ENCODE measurements around the gene EHMT2.
"Not testable (repeated sequence)": the region's sequence is repeated elsewhere in the genome, so short reads cannot be mapped to it uniquely, and the experiment has no call there.

Gene EHMT2

GRCh38 chr6:31897612-31898382 is at the start of gene EHMT2:
Gene EHMT2 (minus strand): TSS chr6:31897698. CDS start chr6:31897677, 21 bp downstream.
- DNase-seq (ENCODE audit: low read depth in 2 of 2) = peak; percentile 78 to 81

DNA sequence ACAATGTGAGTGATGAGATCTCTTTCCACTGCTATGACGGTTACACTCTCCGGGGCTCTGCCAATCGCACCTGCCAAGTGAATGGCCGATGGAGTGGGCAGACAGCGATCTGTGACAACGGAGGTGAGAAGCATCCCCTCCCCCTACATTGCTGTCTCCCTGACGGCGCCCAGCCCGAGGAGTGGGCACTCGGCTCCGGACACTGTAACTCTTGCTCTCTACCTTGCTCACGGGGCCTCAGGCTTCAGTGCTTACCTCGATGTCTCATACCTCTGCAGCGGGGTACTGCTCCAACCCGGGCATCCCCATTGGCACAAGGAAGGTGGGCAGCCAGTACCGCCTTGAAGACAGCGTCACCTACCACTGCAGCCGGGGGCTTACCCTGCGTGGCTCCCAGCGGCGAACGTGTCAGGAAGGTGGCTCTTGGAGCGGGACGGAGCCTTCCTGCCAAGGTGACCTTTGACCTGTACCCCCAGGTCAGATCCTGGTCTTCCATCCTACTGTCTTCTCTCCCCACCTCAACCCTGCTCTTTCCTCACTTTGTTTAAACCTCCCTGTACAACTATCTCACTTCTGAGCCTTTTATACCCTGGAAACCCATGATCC is 49.7 kb upstream of the EHMT2 start:
- no peak for DNase-seq (ENCODE audit: low read depth in 2 of 2)

DNA sequence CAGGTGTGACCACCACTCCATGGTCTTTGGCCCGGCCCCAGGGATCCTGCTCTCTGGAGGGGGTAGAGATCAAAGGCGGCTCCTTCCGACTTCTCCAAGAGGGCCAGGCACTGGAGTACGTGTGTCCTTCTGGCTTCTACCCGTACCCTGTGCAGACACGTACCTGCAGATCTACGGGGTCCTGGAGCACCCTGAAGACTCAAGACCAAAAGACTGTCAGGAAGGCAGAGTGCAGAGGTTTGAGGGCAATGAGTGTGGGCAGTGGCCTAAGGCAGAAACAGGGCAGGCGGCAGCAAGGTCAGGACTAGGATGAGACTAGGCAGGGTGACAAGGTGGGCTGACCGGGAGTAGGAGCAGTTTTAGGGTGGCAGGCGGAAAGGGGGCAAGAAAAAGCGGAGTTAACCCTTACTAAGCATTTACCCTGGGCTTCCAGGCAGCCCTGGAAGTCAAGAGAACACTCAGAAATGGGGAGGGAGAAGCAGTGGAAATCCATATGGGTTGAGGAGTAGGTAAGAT is 48.9 kb upstream of the EHMT2 start:
- no peak for DNase-seq (ENCODE audit: low read depth in 2 of 2)

DNA sequence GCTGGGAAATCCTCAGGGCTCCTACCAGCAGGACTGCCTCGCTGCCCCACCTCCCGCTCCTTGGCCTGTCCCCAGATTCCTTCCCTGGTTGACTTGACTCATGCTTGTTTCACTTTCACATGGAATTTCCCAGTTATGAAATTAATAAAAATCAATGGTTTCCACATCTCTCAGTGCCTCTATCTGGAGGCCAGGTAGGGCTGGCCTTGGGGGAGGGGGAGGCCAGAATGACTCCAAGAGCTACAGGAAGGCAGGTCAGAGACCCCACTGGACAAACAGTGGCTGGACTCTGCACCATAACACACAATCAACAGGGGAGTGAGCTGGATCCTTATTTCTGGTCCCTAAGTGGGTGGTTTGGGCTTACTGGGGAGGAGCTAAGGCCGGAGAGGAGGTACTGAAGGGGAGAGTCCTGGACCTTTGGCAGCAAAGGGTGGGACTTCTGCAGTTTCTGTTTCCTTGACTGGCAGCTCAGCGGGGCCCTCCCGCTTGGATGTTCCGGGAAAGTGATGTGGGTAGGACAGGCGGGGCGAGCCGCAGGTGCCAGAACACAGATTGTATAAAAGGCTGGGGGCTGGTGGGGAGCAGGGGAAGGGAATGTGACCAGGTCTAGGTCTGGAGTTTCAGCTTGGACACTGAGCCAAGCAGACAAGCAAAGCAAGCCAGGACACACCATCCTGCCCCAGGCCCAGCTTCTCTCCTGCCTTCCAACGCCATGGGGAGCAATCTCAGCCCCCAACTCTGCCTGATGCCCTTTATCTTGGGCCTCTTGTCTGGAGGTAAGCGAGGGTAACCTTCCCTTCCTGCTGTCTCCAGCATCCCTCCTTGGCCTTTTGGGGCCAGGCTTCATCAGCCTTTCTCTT is 48.2 kb upstream of the EHMT2 start, which contains the start of gene CFB:
TSS of gene CFB (plus strand) at position 589 of the 863 bp plus-strand sequence. CDS start at position 716, 127 bp downstream.
- DNase-seq (ENCODE audit: low read depth in 2 of 2) = no peak

DNA sequence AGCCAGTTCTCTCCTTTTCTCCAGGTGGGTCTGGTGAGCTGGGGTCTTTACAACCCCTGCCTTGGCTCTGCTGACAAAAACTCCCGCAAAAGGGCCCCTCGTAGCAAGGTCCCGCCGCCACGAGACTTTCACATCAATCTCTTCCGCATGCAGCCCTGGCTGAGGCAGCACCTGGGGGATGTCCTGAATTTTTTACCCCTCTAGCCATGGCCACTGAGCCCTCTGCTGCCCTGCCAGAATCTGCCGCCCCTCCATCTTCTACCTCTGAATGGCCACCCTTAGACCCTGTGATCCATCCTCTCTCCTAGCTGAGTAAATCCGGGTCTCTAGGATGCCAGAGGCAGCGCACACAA is 47.6 kb upstream of the EHMT2 start:
- DNase-seq (ENCODE audit: low read depth in 2 of 2) = no peak

DNA sequence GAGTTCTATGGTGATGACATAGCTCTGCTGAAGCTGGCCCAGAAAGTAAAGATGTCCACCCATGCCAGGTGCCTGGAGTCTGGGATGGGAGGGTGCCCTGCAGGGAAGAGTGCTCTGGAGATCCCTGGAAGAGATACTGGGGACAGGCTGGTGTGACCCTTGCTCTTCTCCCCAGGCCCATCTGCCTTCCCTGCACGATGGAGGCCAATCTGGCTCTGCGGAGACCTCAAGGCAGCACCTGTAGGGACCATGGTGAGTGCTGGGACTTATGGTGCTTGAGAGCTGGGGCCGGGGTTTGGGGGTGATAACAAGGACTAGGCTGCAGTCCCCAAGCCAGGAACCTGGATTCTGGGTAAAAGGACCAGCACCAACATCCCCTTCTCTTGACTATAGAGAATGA is 46.2 kb upstream of the EHMT2 start:
- no peak for DNase-seq (ENCODE audit: low read depth in 2 of 2)

DNA sequence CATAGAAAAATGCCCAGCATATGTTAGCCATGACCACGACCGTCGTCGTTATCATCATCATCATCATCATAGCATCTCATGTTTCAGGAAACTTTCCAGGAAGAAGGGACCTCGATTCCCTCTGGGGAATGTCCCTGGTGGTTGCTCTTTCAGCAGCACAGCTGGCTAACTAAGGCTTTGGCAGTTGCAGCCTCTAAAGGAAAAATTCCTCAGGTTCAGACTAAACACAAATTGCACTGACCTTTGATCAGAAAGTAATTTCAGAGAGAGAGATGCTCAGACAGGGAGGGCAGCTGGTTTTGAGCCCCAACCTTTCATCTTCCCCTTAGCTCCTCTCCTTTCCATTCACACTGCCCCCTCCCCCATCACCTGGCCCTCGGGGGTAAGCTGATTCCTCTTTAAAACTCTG is 42.8 kb upstream of the EHMT2 start:
- DNase-seq (ENCODE audit: low read depth in 2 of 2) = no peak

- DNase-seq (ENCODE audit: low read depth in 2 of 2) = no peak
These were observed 38.3 kb upstream of the EHMT2 start for GRCh38 chr6:31935823-31936222.

DNA sequence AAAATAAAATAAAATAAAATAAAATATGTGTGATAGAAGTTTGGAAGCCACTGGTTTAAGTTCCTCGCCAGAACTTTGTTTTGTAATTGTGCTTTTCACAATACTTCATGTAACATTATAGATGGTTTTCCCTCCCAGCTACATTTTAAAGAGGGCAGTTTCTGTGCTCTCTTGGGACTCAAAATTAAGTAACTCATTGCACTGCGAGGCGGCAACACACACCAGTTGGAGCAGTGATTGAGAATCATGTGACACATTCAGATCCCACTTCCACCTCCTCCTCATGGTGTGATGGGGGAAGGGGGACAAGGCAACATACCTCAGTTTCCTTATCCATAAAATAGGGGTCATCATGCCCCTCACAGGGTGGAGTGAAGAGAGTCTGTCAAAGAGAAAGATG is 37.5 kb upstream of the EHMT2 start:
- no peak for DNase-seq (ENCODE audit: low read depth in 2 of 2)

GRCh38 chr6:31933537-31933936 is 36.0 kb upstream of the EHMT2 start:
- DNase-seq (ENCODE audit: low read depth in 2 of 2) = no peak

DNA sequence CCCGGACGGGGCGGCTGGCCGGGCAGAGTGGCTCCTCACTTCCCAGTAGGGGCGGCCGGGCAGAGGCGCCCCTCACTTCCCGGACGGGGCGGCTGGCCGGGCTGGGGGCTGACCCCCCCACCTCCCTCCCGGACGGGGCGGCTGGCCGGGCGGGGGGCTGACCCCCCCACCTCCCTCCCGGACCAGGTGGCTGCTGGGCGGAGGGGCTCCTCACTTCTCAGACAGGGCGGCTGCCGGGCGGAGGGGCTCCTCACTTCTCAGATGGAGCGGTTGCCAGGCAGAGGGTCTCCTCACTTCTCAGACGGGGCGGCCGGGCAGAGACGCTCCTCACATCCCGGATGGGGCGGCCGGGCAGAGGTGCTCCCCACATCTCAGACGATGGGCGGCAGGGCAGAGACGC is 34.6 kb upstream of the EHMT2 start:
- not testable (repeated sequence) for DNase-seq (ENCODE audit: low read depth in 2 of 2)

DNA sequence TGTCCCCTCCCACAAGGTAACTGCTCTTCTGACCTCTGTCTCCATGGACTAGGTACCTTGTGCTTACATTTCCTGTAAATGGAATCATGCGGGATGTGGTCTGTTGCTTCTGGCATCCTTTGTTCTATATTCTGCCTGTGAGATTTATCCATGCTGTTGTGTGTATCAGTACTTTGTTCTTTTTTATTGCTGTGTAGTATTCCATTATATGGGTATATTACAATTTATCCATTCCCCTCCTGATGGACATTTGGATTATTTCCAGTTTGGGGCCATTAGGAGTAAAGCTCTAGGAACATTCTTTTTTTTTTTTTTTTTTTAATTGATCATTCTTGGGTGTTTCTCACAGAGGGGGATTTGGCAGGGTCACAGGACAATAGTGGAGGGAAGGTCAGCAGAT is 33.5 kb upstream of the EHMT2 start:
- no peak for DNase-seq (ENCODE audit: low read depth in 2 of 2)

DNA sequence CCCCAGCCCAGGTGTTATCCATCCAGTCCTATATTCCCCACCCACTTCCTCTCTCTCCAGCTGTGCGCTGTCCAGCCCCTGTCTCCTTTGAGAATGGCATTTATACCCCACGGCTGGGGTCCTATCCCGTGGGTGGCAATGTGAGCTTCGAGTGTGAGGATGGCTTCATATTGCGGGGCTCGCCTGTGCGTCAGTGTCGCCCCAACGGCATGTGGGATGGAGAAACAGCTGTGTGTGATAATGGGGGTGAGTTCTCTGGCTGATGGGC is 31.1 kb upstream of the EHMT2 start:
- DNase-seq (ENCODE audit: low read depth in 2 of 2) = no peak

DNA sequence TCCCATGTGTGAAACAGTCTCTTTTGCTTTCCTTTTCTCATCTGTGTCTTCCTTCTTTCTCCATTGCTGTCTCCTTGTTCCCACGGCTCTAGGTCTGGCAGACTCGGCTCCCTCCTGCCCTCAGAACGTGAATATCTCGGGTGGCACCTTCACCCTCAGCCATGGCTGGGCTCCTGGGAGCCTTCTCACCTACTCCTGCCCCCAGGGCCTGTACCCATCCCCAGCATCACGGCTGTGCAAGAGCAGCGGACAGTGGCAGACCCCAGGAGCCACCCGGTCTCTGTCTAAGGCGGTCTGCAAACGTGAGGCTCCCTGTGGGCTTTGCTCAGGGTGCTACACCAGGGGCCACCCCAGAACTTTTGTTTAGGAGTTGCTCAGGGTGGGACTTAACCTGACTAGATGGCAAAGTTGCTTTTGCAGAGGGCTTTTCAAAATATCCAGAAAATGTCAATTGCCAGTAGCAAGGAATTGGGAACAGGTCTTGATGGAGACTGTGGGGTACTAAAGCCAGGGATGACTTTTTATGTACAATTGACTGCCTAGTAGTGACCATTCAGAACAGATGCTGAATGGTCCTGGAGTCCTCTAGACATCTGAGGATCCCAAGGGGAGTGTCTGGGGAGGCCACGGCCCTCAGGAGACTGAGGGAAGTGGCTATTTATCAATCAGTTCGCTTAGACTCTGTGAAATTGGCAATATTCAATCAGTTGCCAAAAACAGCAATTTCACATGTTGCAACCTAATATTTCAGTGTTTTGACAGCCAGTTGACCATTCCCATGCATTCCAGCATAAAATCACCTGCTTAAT is 30.6 kb upstream of the EHMT2 start:
- no peak for DNase-seq (ENCODE audit: low read depth in 2 of 2)

GRCh38 chr6:31927242-31927862 is 29.9 kb upstream of the EHMT2 start, which contains the start of gene C2:
Gene C2 (plus strand): TSS chr6:31927717. CDS start chr6:31927753, 36 bp downstream.
- no peak for DNase-seq (ENCODE audit: low read depth in 2 of 2)

- DNase-seq (ENCODE audit: low read depth in 2 of 2) = no peak
These were observed 25.4 kb upstream of the EHMT2 start for GRCh38 chr6:31922942-31923341.

DNA sequence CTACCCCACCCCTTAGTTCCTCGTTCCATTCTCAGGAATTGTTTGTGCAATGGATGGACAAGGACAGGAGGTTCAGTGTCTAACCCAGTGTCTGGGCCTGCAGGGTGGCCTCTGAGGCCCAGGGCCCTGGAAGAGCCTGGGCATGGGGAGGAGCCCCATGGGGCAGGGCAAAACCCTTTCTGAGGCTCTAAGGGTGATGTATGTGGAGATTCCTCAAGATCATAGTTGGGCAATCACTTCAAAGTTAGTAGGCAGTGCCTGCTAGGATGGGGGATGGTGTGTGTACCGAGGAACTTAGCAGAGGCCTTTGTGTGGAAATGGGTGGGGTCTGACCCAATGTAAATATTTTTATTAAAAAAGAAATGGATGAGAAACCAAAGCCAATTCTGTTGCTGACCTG is 23.3 kb upstream of the EHMT2 start:
- no peak for DNase-seq (ENCODE audit: low read depth in 2 of 2)

DNA sequence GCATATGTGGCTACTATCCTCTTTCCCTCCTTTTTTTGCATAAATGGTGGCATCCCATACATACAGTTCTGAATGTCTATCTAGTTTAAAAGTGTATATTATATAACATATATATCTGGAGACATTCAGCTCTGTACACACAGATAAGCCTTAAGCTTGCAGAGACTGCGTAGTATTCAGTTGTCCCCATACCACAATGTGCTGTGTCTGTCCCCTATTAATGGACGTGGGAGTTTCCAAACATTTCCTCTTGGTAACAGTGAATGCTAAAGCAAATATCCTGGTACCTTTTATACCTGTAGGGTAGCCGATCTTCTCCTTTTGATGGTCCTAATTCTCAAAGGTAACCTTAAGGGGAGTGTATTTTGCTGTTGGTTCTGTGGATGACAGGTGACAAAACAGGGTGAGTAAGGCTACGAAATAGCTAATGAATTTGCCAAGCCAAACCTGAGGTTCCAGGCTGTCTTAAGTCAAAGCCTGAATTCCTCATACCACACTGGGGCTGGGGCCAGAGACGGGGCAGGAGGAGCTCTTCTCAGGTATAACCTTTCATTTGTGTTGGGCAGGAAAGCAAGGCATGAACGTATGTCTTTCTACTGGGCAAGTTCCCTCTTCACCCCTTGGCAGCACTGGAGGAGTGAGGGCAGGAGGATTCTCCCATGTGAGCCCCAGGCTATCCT is 22.3 kb upstream of the EHMT2 start:
- DNase-seq (ENCODE audit: low read depth in 2 of 2) = no peak

DNA sequence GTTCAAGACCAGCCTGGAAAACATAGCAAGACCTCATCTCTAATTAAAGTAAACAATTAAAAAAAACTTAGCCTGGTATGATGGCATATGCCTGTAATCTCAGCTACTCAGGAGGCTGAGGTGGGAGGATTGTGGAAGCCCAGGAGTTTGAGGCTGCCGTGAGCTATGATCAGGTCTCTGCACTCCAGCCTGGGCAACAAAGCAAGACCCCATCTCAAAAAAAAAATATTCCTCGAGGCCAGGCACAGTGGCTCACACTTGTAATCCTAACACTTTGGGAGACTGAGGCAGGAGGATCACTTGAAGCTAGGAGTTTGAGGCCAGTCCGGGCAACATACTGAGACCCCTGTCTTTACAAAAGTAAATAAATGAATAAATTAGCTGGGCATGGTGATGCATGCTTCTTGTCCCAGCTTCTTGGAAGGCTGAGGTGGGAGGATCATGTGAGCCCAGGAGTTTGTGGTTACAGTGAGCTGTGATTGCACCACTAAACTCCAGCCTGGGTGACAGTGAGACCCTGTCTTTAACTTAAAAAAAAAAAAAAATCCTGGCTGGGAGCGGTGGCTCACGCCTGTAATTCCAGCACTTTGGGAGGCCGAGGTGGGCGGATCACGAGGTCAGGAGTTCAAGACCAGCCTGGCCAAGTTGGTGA is 20.7 kb upstream of the EHMT2 start:
- no peak for DNase-seq (ENCODE audit: low read depth in 2 of 2)

DNA sequence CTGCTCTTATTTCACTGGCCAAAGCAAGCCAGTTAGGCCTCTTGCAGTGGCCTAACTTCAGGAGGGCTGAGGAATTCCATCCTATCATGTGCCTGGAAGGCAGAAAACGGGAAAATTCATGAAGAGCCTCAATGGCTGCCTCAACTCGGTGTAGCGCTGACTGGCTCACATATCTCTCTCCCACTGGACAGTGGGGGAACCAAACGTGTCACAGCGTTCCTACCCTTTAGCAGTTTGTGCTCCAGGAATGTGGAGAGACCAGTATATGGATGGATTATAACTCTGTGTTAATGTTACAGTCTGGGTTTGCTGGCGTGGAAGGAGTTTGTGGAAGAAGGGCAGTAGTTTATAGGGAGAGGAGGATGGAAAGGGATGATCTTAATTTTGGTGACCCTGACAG is 18.3 kb upstream of the EHMT2 start:
- DNase-seq (ENCODE audit: low read depth in 2 of 2) = no peak

Measured in stimulated activated CD8-positive, alpha-beta memory T cell treated with anti-CD3 and anti-CD28 coated beads, Interleukin-2, amount 100 ng/mL, for 48 hours (primary cell).